GM13976 (cell line): Measurements from ENCODE around the gene PLXNA2.

ENCODE experiments used
- DNase-seq: peaks from one replicate; pipeline ENCODE4 v3.0.0; 2012; ENCODE audit warnings: low spot score
- CTCF ChIP-seq: IDR thresholded peaks from 2 replicates; pipeline ENCODE4 v1.5.1; 2012; ENCODE audit warnings: borderline replicate concordance, mild to moderate bottlenecking; ENCODE audit not compliant: insufficient read depth; ENCODE audit errors: extremely low read depth, missing control alignments, control extremely low read depth
- in situ Hi-C: fragments of 300-500 bp; cut with MboI; formaldehyde crosslinking; loops from one replicate; pipeline ENCODE4 v1.12.0; 2022; ENCODE audit warnings: low sequenced_read_pairs, mixed read lengths, inconsistent platforms; ENCODE audit not compliant: unreplicated experiment

The PLXNA2 gene

GRCh38 chr1:208170252-208170651 is 73.9 kb downstream of the PLXNA2 start:
- in situ Hi-C loops: no loop called here
- DNase-seq: no peak
- no peak for TF ChIP-seq CTCF

- no peak for DNase-seq
- in situ Hi-C loops: no loop called here
- TF ChIP-seq CTCF: no peak
These were observed 74.9 kb downstream of the PLXNA2 start for GRCh38 chr1:208169081-208169879.

GRCh38 chr1:208167261-208167869 is 76.8 kb downstream of the PLXNA2 start:
- no peak for TF ChIP-seq CTCF
- in situ Hi-C loops: no loop called here
- DNase-seq: no peak

GRCh38 chr1:208166340-208167138 is 77.6 kb downstream of the PLXNA2 start:
- no peak for DNase-seq
- TF ChIP-seq CTCF: no peak
- in situ Hi-C loops: no loop called here

- DNase-seq: no peak
- no peak for TF ChIP-seq CTCF
- in situ Hi-C loops: no loop called here
These were observed 78.5 kb downstream of the PLXNA2 start for GRCh38 chr1:208165659-208166058.

GRCh38 chr1:208164609-208165008 is 79.6 kb downstream of the PLXNA2 start:
- no peak for DNase-seq
- in situ Hi-C loops: no loop called here
- no peak for TF ChIP-seq CTCF
